A549 (cell line): Measurements from ENCODE around the gene ANK3. TPM values are rescaled to one million over a fixed set of nuclear protein-coding genes. Genes with fewer than 3 reads are reported as not detected.

ENCODE experiments used
- ATAC-seq, 2 experiments: fragments of 200-7000 bp in 1 of 2; fragments of >200 bp in 1 of 2; cut with Nextera tagmentation in 1 of 2; cut with Tn5 transposase in 1 of 2; 3 replicates each; pipeline versions ENCODE4 v1.8.0 to v1.9.1; 2018 to 2020; ENCODE audit warnings: mild to moderate bottlenecking in 1 of 2, moderate library complexity in 1 of 2
- CTCF ChIA-PET: fragments of 300-600 bp; sonication (Branson Sonifier 250); formaldehyde crosslinking; extraction: SDS; loops from one replicate; lab custom pipeline; 2021; ENCODE audit warnings: antibody characterized with exemption, inconsistent platforms; lab: Yijun Ruan, JAX
- POLR2A ChIA-PET: fragments of 350-600 bp; formaldehyde crosslinking; extraction: SDS; loops from one replicate; lab custom pipeline; 2021; ENCODE audit warnings: antibody characterized with exemption, inconsistent platforms; lab: Yijun Ruan, JAX
- DNase-seq, 2 experiments: peaks; one replicate each; pipeline versions ENCODE4 v3.0.0 to v3.0.0-alpha.2; 2011 to 2016; ENCODE audit warnings: low read depth in 1 of 2, low spot score in 1 of 2
- FAIRE-seq: peaks from 2 replicates; lab custom pipeline; 2011; peaks lifted over from hg19 to GRCh38; lab: Jason Lieb, UNC
- H3K27ac ChIP-seq, 2 experiments: fragments of >200 bp; sonication (Bioruptor Twin); formaldehyde crosslinking; 3 replicates each; pipeline ENCODE4 v1.5.1; 2016 to 2017
- H3K4me1 ChIP-seq: fragments of >200 bp; sonication (Bioruptor Twin); formaldehyde crosslinking; 3 replicates; pipeline ENCODE4 v1.6.1; 2016
- H3K4me2 ChIP-seq: fragments of >200 bp; sonication (Bioruptor Twin); formaldehyde crosslinking; 3 replicates; pipeline ENCODE4 v1.6.1; 2016
- H3K4me3 ChIP-seq: fragments of >200 bp; sonication (Bioruptor Twin); formaldehyde crosslinking; 3 replicates; pipeline ENCODE4 v1.5.1; 2016
- H3K9me3 ChIP-seq: fragments of >200 bp; sonication (Bioruptor Twin); formaldehyde crosslinking; 3 replicates; pipeline ENCODE4 v1.6.1; 2016
- ATOH8 ChIP-seq: fragments of 250-450 bp; sonication (Bioruptor Pico); IDR thresholded peaks from 2 replicates; pipeline ENCODE4 v1.5.0; 2020; ENCODE audit warnings: low read depth, mild to moderate bottlenecking, moderate library complexity
- CBX2 ChIP-seq: fragments of 200-600 bp; sonication (generic); IDR thresholded peaks from 2 replicates; pipeline ENCODE4 v1.6.1; 2016; ENCODE audit warnings: low read depth, mild to moderate bottlenecking, borderline replicate concordance
- CBX8 ChIP-seq: fragments of 200-600 bp; sonication (generic); IDR thresholded peaks from 2 replicates; pipeline ENCODE4 v1.6.1; 2016
- CEBPB ChIP-seq, 2 experiments: fragments of >200 bp in 1 of 2; sonication (Bioruptor Twin) in 1 of 2; formaldehyde crosslinking in 1 of 2; IDR thresholded peaks; 2 replicates each; pipeline ENCODE4 v1.6.1; 2012 to 2016
- EHF ChIP-seq: fragments of 250-450 bp; sonication (Bioruptor Pico); IDR thresholded peaks from 2 replicates; pipeline ENCODE4 v1.5.0; 2020; ENCODE audit warnings: mild to moderate bottlenecking
- EHMT2 ChIP-seq: fragments of 200-600 bp; sonication (generic); IDR thresholded peaks from 2 replicates; pipeline ENCODE4 v1.6.1; 2016; ENCODE audit warnings: antibody characterized with exemption, low read depth, mild to moderate bottlenecking, moderate library complexity
- EP300 ChIP-seq, 2 experiments: fragments of >200 bp; sonication (Bioruptor Twin); formaldehyde crosslinking; IDR thresholded peaks; 2 replicates in 1 of 2; 3 replicates in 1 of 2; pipeline ENCODE4 v1.6.1; 2016 to 2017
- FOSL2 ChIP-seq, 2 experiments: fragments of 450-650 bp in 1 of 2; fragments of >200 bp in 1 of 2; sonication (Bioruptor Twin) in 1 of 2; formaldehyde crosslinking; IDR thresholded peaks; 2 replicates each; pipeline versions ENCODE4 v1.5.0 to v1.6.1; 2016 to 2020; ENCODE audit warnings: mild to moderate bottlenecking in 1 of 2, moderate library complexity in 1 of 2
- GATA3 ChIP-seq: IDR thresholded peaks from 2 replicates; pipeline ENCODE4 v1.6.1; 2012; ENCODE audit warnings: borderline replicate concordance
- HES2 ChIP-seq: fragments of >200 bp; sonication (Bioruptor Twin); formaldehyde crosslinking; IDR thresholded peaks from 2 replicates; pipeline ENCODE4 v1.6.1; 2016
- HOXB13 ChIP-seq: fragments of 250-450 bp; sonication (Bioruptor Pico); IDR thresholded peaks from 2 replicates; pipeline ENCODE4 v1.5.0; 2020; ENCODE audit warnings: low read depth, mild to moderate bottlenecking, moderate library complexity
- HOXB5 ChIP-seq: fragments of 250-450 bp; sonication (Bioruptor Pico); IDR thresholded peaks from 2 replicates; pipeline ENCODE4 v1.5.0; 2020; ENCODE audit warnings: mild to moderate bottlenecking, moderate library complexity
- JUNB ChIP-seq: fragments of >200 bp; sonication (Bioruptor Twin); formaldehyde crosslinking; IDR thresholded peaks from 2 replicates; pipeline ENCODE4 v1.6.1; 2016
- MAFK ChIP-seq: fragments of 450-650 bp; IDR thresholded peaks from 2 replicates; pipeline ENCODE4 v1.6.1; 2014; ENCODE audit not compliant: partially characterized antibody
- MAX ChIP-seq: IDR thresholded peaks from 2 replicates; pipeline ENCODE4 v1.6.1; 2012
- MAZ ChIP-seq: fragments of 150-350 bp; IDR thresholded peaks from 2 replicates; pipeline ENCODE4 v1.6.1; 2014; ENCODE audit warnings: antibody characterized with exemption, low read depth, low read length, borderline replicate concordance
- NR3C1 ChIP-seq: fragments of >200 bp; sonication (Bioruptor Twin); formaldehyde crosslinking; IDR thresholded peaks from 3 replicates; pipeline ENCODE4 v1.6.1; 2017
- PBX3 ChIP-seq: IDR thresholded peaks from 2 replicates; pipeline ENCODE4 v1.6.1; 2012
- POLR2A ChIP-seq: IDR thresholded peaks from 2 replicates; pipeline ENCODE4 v1.6.1; 2012; ENCODE audit warnings: mild to moderate bottlenecking, low read length
- RARB ChIP-seq: fragments of 250-450 bp; sonication (Bioruptor Pico); IDR thresholded peaks from 2 replicates; pipeline ENCODE4 v1.8.0; 2021; ENCODE audit warnings: mild to moderate bottlenecking, moderate library complexity
- REST ChIP-seq: fragments of 200-600 bp; sonication (generic); IDR thresholded peaks from 2 replicates; pipeline ENCODE4 v1.6.1; 2016; ENCODE audit warnings: antibody characterized with exemption, mild to moderate bottlenecking, moderate library complexity
- RFX5 ChIP-seq: fragments of 450-650 bp; IDR thresholded peaks from 2 replicates; pipeline ENCODE4 v1.7.1; 2014; ENCODE audit warnings: antibody characterized with exemption, mild to moderate bottlenecking, moderate library complexity
- RNF2 ChIP-seq: fragments of 200-600 bp; sonication (generic); IDR thresholded peaks from 2 replicates; pipeline ENCODE4 v1.6.1; 2016; ENCODE audit warnings: low read depth, mild to moderate bottlenecking, antibody characterized with exemption, moderate library complexity, borderline replicate concordance
- SMC3 ChIP-seq: fragments of >200 bp; sonication (Bioruptor Twin); formaldehyde crosslinking; IDR thresholded peaks from 3 replicates; pipeline ENCODE4 v1.6.1; 2018; ENCODE audit warnings: inconsistent platforms
- ZFP36 ChIP-seq: fragments of 450-650 bp; IDR thresholded peaks from 2 replicates; pipeline ENCODE4 v1.6.1; 2014; ENCODE audit warnings: borderline replicate concordance; ENCODE audit not compliant: partially characterized antibody
- WGBS: methylation state at CpG from one replicate; pipeline ENCODE4 v1.1.6; 2017; ENCODE audit errors: missing lambda C conversion rate; 5-methylcytosine and 5-hydroxymethylcytosine counted together
- polyA plus RNA-seq, 4 experiments: library from polyadenylated mRNA; depleted of rRNA in 3 of 4; stranded (reverse); fragments of >200 nt; fragmentation: RNase III in 1 of 4; extraction: RNeasy Plus Mini Kit Qiagen cat#74134 plus additional on column Dnase treatment in 1 of 4; gene quantifications; 2 replicates in 3 of 4; 3 replicates in 1 of 4; pipeline ENCODE4 v1.2.3, GENCODE V29; 2011 to 2017

The ANK3 gene
- polyA plus RNA-seq, 2 of the 4 experiments (the other 2 are of a cell fraction) = 0.56 to 5.4 TPM

GRCh38 chr10:60427148-60427547 is 37.5 kb upstream of the ANK3 start:
- CTCF ChIA-PET = interaction anchor here (0.6 kb wide), 1 partner anchor 1458 kb away, joined by 3 read pairs; no protein-coding TSS in a partner anchor
- peak overlapping the region; percentile 64 for H3K4me2 ChIP-seq
- TF ChIP-seq MAZ (no peak), ZFP36 (no peak), CBX8 (no peak), SMC3 (no peak), FOSL2 (IDR thresholded peaks at IDR 0.05) (no peak), FOSL2 (CRISPR knock-in tag; IDR thresholded peaks at IDR 0.05) (no peak), POLR2A (no peak), NR3C1 (no peak), EHF (CRISPR knock-in tag) (no peak), RFX5 (no peak), HOXB5 (CRISPR knock-in tag) (no peak), MAFK (no peak), RNF2 (no peak), RARB (CRISPR knock-in tag) (no peak), ATOH8 (no peak), REST (no peak)
- H3K9me3 ChIP-seq = no peaks in the 10 kb centered on the region
- FAIRE-seq = no peak
- peak overlapping the region; percentile 76 to 83 for H3K27ac ChIP-seq
- POLR2A ChIA-PET = no interaction called here
- ATAC-seq = no peak
- H3K4me1 ChIP-seq = peaks cover 74% of the 10 kb centered on the region
- WGBS = 95% methylated on average over 1 of the region's 1 CpG
- DNase-seq = no peak
- H3K4me3 ChIP-seq = no peak overlapping the region

- Histone ChIP-seq H3K4me3 (no peak overlapping the region), H3K4me2 (peak overlapping the region; percentile 64), H3K4me1 (peaks cover 81% of the 10 kb centered on the region), H3K27ac (peak overlapping the region; percentile 76 to 83), H3K9me3 (no peaks in the 10 kb centered on the region)
- ATAC-seq = peak; percentile 48 to 67; a peak in 4 of 6 replicates
- 7% methylated on average over 2 of the region's 2 CpGs for WGBS
- CTCF ChIA-PET = interaction anchor here (2.1 kb wide), 1 partner anchor 217 kb away, joined by 6 read pairs; no protein-coding TSS in a partner anchor
- POLR2A ChIA-PET = no interaction called here
- peak; percentile 35 to 71 for DNase-seq
- TF ChIP-seq HOXB13 (CRISPR knock-in tag) = no peak
- TF ChIP-seq MAX = 0 out of 2 replicates have a peak, but pooled peaks have one; percentile 34
- TF ChIP-seq EHMT2 = no peak
- TF ChIP-seq HES2 = peak; percentile 53
- no peak for TF ChIP-seq HOXB5 (CRISPR knock-in tag)
- TF ChIP-seq GATA3 = peak; percentile 63; the same call in 1 of the 2 replicates
- TF ChIP-seq PBX3 = no peak
- peak; percentile 94 for TF ChIP-seq FOSL2 (IDR thresholded peaks at IDR 0.05)
- peak; percentile 95 for TF ChIP-seq FOSL2 (CRISPR knock-in tag; IDR thresholded peaks at IDR 0.05)
- peak in 1 of 2 experiments; percentile 27; a peak in 1 of 5 replicates for TF ChIP-seq EP300 (IDR thresholded peaks at IDR 0.05)
- TF ChIP-seq JUNB = peak; percentile 92
- no peak for TF ChIP-seq CBX2
- no peak for TF ChIP-seq RNF2
- TF ChIP-seq RARB (CRISPR knock-in tag) = no peak
- TF ChIP-seq CEBPB (IDR thresholded peaks at IDR 0.05) = peak; percentile 86 to 94
- peak; percentile 13 for FAIRE-seq
Observed at GRCh38 chr10:60426425-60426824, 36.8 kb upstream of the ANK3 start.
